ENCODE data around the gene GFAP.

GFAP gene

DNA sequence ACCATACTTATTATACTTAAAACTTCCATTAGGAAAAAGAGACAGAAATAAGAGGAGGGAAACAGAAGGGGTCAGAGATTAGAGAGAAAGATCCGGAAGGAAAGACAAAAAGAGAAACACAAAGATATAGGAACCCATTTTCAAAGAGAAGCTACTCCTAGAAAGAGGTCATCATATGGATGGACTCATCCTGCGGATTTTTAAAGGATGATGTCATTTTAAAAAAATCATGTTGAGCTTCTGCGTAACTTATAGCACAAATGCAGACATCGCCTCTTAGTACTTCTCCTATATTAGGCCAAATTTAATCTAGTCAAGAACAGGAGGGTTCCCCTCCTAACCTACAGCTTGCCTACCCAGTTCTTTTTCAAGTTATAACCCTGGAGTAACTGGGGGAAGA, 34.2 kb downstream of the GFAP start:
- H3K9me3 ChIP-seq (ENCODE audit: control insufficient read depth, insufficient read depth, low read depth, low read length): no peaks in the 10 kb centered on the region
- peaks cover 85 to 97% of the 10 kb centered on the region in 2 experiments for H3K36me3 ChIP-seq (ENCODE audit: control insufficient read depth in 2 of 2, insufficient read depth in 1 of 2, low read length in 2 of 2)
- no peak overlapping the region for H3K27ac ChIP-seq (ENCODE audit: extremely low read depth, low read depth, low read length)
- no peaks in the 10 kb centered on the region for H3K4me1 ChIP-seq (ENCODE audit: control insufficient read depth, insufficient read depth, low read length)
- POLR2A ChIA-PET: interaction anchor here (1.0 to 1.9 kb wide), 4 partner anchors 12 to 106 kb away, joined by 3 to 8 read pairs (median 6); partner anchors contain the start of genes EFTUD2 and KIF18B
- CTCF ChIA-PET: interaction anchor here (0.6 to 13.6 kb wide), 14 partner anchors 15 to 268 kb away, joined by 3 to 221 read pairs (median 4); no protein-coding TSS in a partner anchor
- H3K4me3 ChIP-seq (ENCODE audit: low read depth, low read length): no peak overlapping the region
- TF ChIP-seq, protein P1, sequence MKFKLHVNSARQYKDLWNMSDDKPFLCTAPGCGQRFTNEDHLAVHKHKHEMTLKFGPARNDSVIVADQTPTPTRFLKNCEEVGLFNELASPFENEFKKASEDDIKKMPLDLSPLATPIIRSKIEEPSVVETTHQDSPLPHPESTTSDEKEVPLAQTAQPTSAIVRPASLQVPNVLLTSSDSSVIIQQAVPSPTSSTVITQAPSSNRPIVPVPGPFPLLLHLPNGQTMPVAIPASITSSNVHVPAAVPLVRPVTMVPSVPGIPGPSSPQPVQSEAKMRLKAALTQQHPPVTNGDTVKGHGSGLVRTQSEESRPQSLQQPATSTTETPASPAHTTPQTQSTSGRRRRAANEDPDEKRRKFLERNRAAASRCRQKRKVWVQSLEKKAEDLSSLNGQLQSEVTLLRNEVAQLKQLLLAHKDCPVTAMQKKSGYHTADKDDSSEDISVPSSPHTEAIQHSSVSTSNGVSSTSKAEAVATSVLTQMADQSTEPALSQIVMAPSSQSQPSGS (tag by site-specific recombination; IDR thresholded peaks at IDR 0.05; ENCODE audit: low read depth): peak; percentile 84
- no peak for TF ChIP-seq OVOL3 (tag by site-specific recombination; IDR thresholded peaks at IDR 0.05)

DNA sequence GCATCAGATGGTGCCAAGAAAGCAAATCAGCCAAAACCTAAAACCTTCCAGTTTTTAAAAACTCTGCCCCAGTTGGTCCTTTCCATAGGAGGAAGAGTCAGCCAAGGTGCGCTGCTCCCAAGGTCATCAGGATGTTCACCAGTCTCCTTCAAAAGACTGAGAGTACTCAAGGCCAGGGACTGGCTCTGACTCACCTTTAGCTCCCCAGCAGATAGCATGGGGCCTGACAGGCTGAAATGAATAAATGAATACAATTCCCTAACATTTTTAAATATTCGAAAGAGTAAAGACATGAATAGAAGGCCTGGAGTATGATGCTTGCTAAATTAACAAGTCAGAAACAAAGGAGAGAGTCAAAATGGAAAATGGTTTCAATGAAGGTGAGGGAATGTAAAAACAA, 35.2 kb downstream of the GFAP start:
- ChIA-PET CTCF (interaction anchor here (0.6 to 13.6 kb wide), 7 partner anchors 10 to 101 kb away, joined by 3 to 221 read pairs (median 12); no protein-coding TSS in a partner anchor), POLR2A (interaction anchor here (1.3 to 1.9 kb wide), 2 partner anchors 19 to 105 kb away, joined by 8 read pairs; partner anchors contain the start of gene EFTUD2)
- Histone ChIP-seq H3K4me3 (ENCODE audit: low read depth, low read length) (no peak overlapping the region), H3K36me3 (ENCODE audit: control insufficient read depth in 2 of 2, insufficient read depth in 1 of 2, low read length in 2 of 2) (peaks cover 84 to 94% of the 10 kb centered on the region in 2 experiments), H3K27ac (ENCODE audit: extremely low read depth, low read depth, low read length) (no peak overlapping the region; the same call in 1 of the 2 replicates), H3K4me1 (ENCODE audit: control insufficient read depth, insufficient read depth, low read length) (no peaks in the 10 kb centered on the region), H3K9me3 (ENCODE audit: control insufficient read depth, insufficient read depth, low read depth, low read length) (no peaks in the 10 kb centered on the region)
- TF ChIP-seq ZNF366 (tag by site-specific recombination; conservative IDR thresholded peaks at IDR 0.05): no peak
- TF ChIP-seq, protein P2, sequence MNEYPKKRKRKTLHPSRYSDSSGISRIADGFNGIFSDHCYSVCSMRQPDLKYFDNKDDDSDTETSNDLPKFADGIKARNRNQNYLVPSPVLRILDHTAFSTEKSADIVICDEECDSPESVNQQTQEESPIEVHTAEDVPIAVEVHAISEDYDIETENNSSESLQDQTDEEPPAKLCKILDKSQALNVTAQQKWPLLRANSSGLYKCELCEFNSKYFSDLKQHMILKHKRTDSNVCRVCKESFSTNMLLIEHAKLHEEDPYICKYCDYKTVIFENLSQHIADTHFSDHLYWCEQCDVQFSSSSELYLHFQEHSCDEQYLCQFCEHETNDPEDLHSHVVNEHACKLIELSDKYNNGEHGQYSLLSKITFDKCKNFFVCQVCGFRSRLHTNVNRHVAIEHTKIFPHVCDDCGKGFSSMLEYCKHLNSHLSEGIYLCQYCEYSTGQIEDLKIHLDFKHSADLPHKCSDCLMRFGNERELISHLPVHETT (tag by site-specific recombination; IDR thresholded peaks at IDR 0.05): no peak
- no peak for TF ChIP-seq ZNF169 (tag by site-specific recombination; IDR thresholded peaks at IDR 0.05)
- TF ChIP-seq, protein P3, sequence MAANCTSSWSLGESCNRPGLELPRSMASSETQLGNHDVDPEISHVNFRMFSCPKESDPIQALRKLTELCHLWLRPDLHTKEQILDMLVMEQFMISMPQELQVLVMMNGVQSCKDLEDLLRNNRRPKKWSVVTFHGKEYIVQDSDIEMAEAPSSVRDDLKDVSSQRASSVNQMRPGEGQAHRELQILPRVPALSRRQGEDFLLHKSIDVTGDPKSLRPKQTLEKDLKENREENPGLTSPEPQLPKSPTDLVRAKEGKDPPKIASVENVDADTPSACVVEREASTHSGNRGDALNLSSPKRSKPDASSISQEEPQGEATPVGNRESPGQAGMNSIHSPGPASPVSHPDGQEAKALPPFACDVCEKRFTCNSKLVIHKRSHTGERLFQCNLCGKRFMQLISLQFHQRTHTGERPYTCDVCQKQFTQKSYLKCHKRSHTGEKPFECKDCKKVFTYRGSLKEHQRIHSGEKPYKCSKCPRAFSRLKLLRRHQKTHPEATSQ (tag by site-specific recombination; IDR thresholded peaks at IDR 0.05): no peak
- TF ChIP-seq ZNF211 (tag by site-specific recombination; IDR thresholded peaks at IDR 0.05; ENCODE audit: low read depth): no peak
- TF ChIP-seq, protein P4, sequence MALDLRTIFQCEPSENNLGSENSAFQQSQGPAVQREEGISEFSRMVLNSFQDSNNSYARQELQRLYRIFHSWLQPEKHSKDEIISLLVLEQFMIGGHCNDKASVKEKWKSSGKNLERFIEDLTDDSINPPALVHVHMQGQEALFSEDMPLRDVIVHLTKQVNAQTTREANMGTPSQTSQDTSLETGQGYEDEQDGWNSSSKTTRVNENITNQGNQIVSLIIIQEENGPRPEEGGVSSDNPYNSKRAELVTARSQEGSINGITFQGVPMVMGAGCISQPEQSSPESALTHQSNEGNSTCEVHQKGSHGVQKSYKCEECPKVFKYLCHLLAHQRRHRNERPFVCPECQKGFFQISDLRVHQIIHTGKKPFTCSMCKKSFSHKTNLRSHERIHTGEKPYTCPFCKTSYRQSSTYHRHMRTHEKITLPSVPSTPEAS (tag by site-specific recombination; IDR thresholded peaks at IDR 0.05): no peak
- no peak for TF ChIP-seq ZNF274 (IDR thresholded peaks at IDR 0.05; ENCODE audit: low read length)
- no peak for TF ChIP-seq ZNF274 (tag by site-specific recombination; IDR thresholded peaks at IDR 0.05; ENCODE audit: borderline replicate concordance)
- TF ChIP-seq ZNF133 (tag by site-specific recombination; IDR thresholded peaks at IDR 0.05): no peak
- TF ChIP-seq MZF1 (tag by site-specific recombination; IDR thresholded peaks at IDR 0.05; ENCODE audit: borderline replicate concordance): no peak
- TF ChIP-seq ZNF354C (tag by site-specific recombination; IDR thresholded peaks at IDR 0.05; ENCODE audit: borderline replicate concordance, low read depth): no peak

DNA sequence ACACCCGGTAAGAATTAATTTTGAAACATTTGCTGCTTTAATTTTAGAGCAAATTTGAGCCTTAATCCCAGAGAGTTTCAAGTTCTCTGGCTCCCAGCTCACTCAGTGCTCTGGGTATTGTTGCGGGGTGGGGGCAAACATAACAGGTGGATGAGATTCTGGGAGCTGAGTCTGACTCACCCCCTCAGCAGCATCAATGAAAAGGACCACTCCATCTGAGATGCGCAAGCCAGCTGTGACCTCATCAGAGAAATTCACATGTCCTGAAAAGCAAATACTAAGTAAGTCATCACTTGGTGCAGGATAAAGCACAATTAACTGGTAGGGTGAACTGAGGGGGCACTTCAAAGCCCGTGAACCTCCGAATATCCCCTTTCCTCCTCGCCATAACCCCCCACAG, 35.9 kb downstream of the GFAP start:
- no peak overlapping the region for H3K4me3 ChIP-seq (ENCODE audit: low read depth, low read length)
- H3K9me3 ChIP-seq (ENCODE audit: control insufficient read depth, insufficient read depth, low read depth, low read length): no peaks in the 10 kb centered on the region
- no peak overlapping the region for H3K27ac ChIP-seq (ENCODE audit: extremely low read depth, low read depth, low read length)
- ChIA-PET POLR2A (interaction anchor here (1.3 to 1.7 kb wide), 3 partner anchors 20 to 104 kb away, joined by 3 to 9 read pairs (median 4); partner anchors contain the start of gene EFTUD2), CTCF (interaction anchor here (0.6 to 13.6 kb wide), 25 partner anchors 9 to 220 kb away, joined by 3 to 221 read pairs (median 6); partner anchors contain the start of gene EFTUD2)
- no peak for TF ChIP-seq ZNF555 (tag by site-specific recombination; conservative IDR thresholded peaks at IDR 0.05)
- peak; percentile 48; the same call in 1 of the 2 replicates for TF ChIP-seq SCRT2 (tag by site-specific recombination; IDR thresholded peaks at IDR 0.05)
- no peaks in the 10 kb centered on the region for H3K4me1 ChIP-seq (ENCODE audit: control insufficient read depth, insufficient read depth, low read length)
- H3K36me3 ChIP-seq (ENCODE audit: control insufficient read depth in 2 of 2, insufficient read depth in 1 of 2, low read length in 2 of 2): peaks cover 85 to 93% of the 10 kb centered on the region in 2 experiments

Measured in HEK293 (cell line).